ENCODE data around the gene TTBK1. TPM values are rescaled to one million over a fixed set of nuclear protein-coding genes. Genes with fewer than 3 reads are reported as not detected.

TTBK1 gene
- total RNA-seq, 2 experiments from 2014 or later = 0.02 TPM; not detected in 1

- intact Hi-C loops (cut with micrococcal nuclease) = no loop called here
- Mint-ChIP-seq H3K27me3 (ENCODE audit: low read depth) (no peaks in the 10 kb centered on the region), H3K4me3 (no peak overlapping the region), H3K9me3 (no peaks in the 10 kb centered on the region), H3K36me3 (ENCODE audit: low read depth) (peaks cover 14% of the 10 kb centered on the region), H3K4me1 (ENCODE audit: low read depth) (no peaks in the 10 kb centered on the region), H3K27ac (no peak overlapping the region)
- no peak for DNase-seq
- CTCF ChIA-PET = no interaction called here
Measured at GRCh38 chr6:43213431-43213830, 29.9 kb upstream of the TTBK1 start.

GRCh38 chr6:43215066-43215465 is 28.2 kb upstream of the TTBK1 start:
- intact Hi-C loops (cut with micrococcal nuclease) = no loop called here
- CTCF ChIA-PET = interaction anchor here (1.8 kb wide), 1 partner anchor 14 kb away, joined by 4 read pairs; the partner anchor contains the start of gene DNPH1
- peaks cover 15% of the 10 kb centered on the region for H3K36me3 Mint-ChIP-seq (ENCODE audit: low read depth)
- no peaks in the 10 kb centered on the region for H3K27me3 Mint-ChIP-seq (ENCODE audit: low read depth)
- no peaks in the 10 kb centered on the region for H3K9me3 Mint-ChIP-seq
- H3K4me1 Mint-ChIP-seq (ENCODE audit: low read depth) = no peaks in the 10 kb centered on the region
- no peak overlapping the region for H3K27ac Mint-ChIP-seq
- DNase-seq = no peak
- H3K4me3 Mint-ChIP-seq = no peak overlapping the region

- DNase-seq = no peak
- Mint-ChIP-seq H3K9me3 (no peaks in the 10 kb centered on the region), H3K27me3 (ENCODE audit: low read depth) (no peaks in the 10 kb centered on the region)
Measured at GRCh38 chr6:43216200-43216599, 27.1 kb upstream of the TTBK1 start.

GRCh38 chr6:43217351-43217750 is 25.9 kb upstream of the TTBK1 start:
- Mint-ChIP-seq H3K27me3 (ENCODE audit: low read depth) (no peaks in the 10 kb centered on the region), H3K36me3 (ENCODE audit: low read depth) (peaks cover 20% of the 10 kb centered on the region), H3K9me3 (no peaks in the 10 kb centered on the region), H3K4me3 (no peak overlapping the region), H3K4me1 (ENCODE audit: low read depth) (peaks cover 15% of the 10 kb centered on the region), H3K27ac (no peak overlapping the region)
- CTCF ChIA-PET = no interaction called here
- no peak for DNase-seq
- intact Hi-C loops (cut with micrococcal nuclease) = no loop called here

More at GRCh38 chr6:43216200-43216599, 27.1 kb upstream of the TTBK1 start:
- Mint-ChIP-seq H3K27ac (no peak overlapping the region), H3K4me3 (no peak overlapping the region), H3K4me1 (ENCODE audit: low read depth) (peaks cover 6% of the 10 kb centered on the region), H3K36me3 (ENCODE audit: low read depth) (peaks cover 15% of the 10 kb centered on the region)
- CTCF ChIA-PET = interaction anchor here (1.8 kb wide), 1 partner anchor 13 kb away, joined by 4 read pairs; the partner anchor contains the start of gene DNPH1
- intact Hi-C loops (cut with micrococcal nuclease) = no loop called here

GRCh38 chr6:43219119-43219518 is 24.2 kb upstream of the TTBK1 start:
- CTCF ChIA-PET = no interaction called here
- peaks cover 26% of the 10 kb centered on the region for H3K4me1 Mint-ChIP-seq (ENCODE audit: low read depth)
- no peaks in the 10 kb centered on the region for H3K27me3 Mint-ChIP-seq (ENCODE audit: low read depth)
- H3K36me3 Mint-ChIP-seq (ENCODE audit: low read depth) = peaks cover 24% of the 10 kb centered on the region
- no peak overlapping the region for H3K4me3 Mint-ChIP-seq
- intact Hi-C loops (cut with micrococcal nuclease) = no loop called here
- no peaks in the 10 kb centered on the region for H3K9me3 Mint-ChIP-seq
- no peak for DNase-seq
- H3K27ac Mint-ChIP-seq = no peak overlapping the region

GRCh38 chr6:43219814-43220213 is 23.5 kb upstream of the TTBK1 start:
- peaks cover 31% of the 10 kb centered on the region for H3K4me1 Mint-ChIP-seq (ENCODE audit: low read depth)
- H3K27me3 Mint-ChIP-seq (ENCODE audit: low read depth) = no peaks in the 10 kb centered on the region
- no peaks in the 10 kb centered on the region for H3K9me3 Mint-ChIP-seq
- no peak overlapping the region for H3K27ac Mint-ChIP-seq
- no peak overlapping the region for H3K4me3 Mint-ChIP-seq
- peaks cover 24% of the 10 kb centered on the region for H3K36me3 Mint-ChIP-seq (ENCODE audit: low read depth)
- no peak for DNase-seq
- intact Hi-C loops (cut with micrococcal nuclease) = no loop called here
- CTCF ChIA-PET = interaction anchor here (0.6 kb wide), 1 partner anchor 9 kb away, joined by 3 read pairs; the partner anchor contains the start of gene DNPH1

- intact Hi-C loops (cut with micrococcal nuclease) = no loop called here
- H3K27ac Mint-ChIP-seq = no peak overlapping the region
Measured at GRCh38 chr6:43220439-43220951, 22.8 kb upstream of the TTBK1 start.

GRCh38 chr6:43221046-43221972 is 22.0 kb upstream of the TTBK1 start:
- peaks cover 43% of the 10 kb centered on the region for H3K4me1 Mint-ChIP-seq (ENCODE audit: low read depth)
- intact Hi-C loops (cut with micrococcal nuclease) = no loop called here
- H3K4me3 Mint-ChIP-seq = no peak overlapping the region
- H3K9me3 Mint-ChIP-seq = no peaks in the 10 kb centered on the region
- CTCF ChIA-PET = interaction anchor here (0.8 kb wide), 1 partner anchor 292 kb away, joined by 3 read pairs; the partner anchor contains the start of gene CNPY3
- peaks cover 30% of the 10 kb centered on the region for H3K36me3 Mint-ChIP-seq (ENCODE audit: low read depth)
- H3K27ac Mint-ChIP-seq = peak overlapping the region; percentile 38
- DNase-seq = no peak
- no peaks in the 10 kb centered on the region for H3K27me3 Mint-ChIP-seq (ENCODE audit: low read depth)

More at GRCh38 chr6:43220439-43220951, 22.8 kb upstream of the TTBK1 start:
- H3K27me3 Mint-ChIP-seq (ENCODE audit: low read depth) = no peaks in the 10 kb centered on the region
- no peaks in the 10 kb centered on the region for H3K9me3 Mint-ChIP-seq
- no peak for DNase-seq
- H3K4me1 Mint-ChIP-seq (ENCODE audit: low read depth) = peaks cover 35% of the 10 kb centered on the region
- CTCF ChIA-PET = interaction anchor here (0.8 kb wide), 1 partner anchor 292 kb away, joined by 3 read pairs; the partner anchor contains the start of gene CNPY3
- H3K4me3 Mint-ChIP-seq = no peak overlapping the region
- H3K36me3 Mint-ChIP-seq (ENCODE audit: low read depth) = peaks cover 28% of the 10 kb centered on the region

- no peak for DNase-seq
- H3K27me3 Mint-ChIP-seq (ENCODE audit: low read depth) = no peaks in the 10 kb centered on the region
- CTCF ChIA-PET = no interaction called here
- no peaks in the 10 kb centered on the region for H3K9me3 Mint-ChIP-seq
- peaks cover 52% of the 10 kb centered on the region for H3K4me1 Mint-ChIP-seq (ENCODE audit: low read depth)
- H3K36me3 Mint-ChIP-seq (ENCODE audit: low read depth) = peaks cover 32% of the 10 kb centered on the region
- intact Hi-C loops (cut with micrococcal nuclease) = no loop called here
- H3K4me3 Mint-ChIP-seq = no peak overlapping the region
- H3K27ac Mint-ChIP-seq = peak overlapping the region; percentile 98
Measured at GRCh38 chr6:43222418-43223059, 20.7 kb upstream of the TTBK1 start.

GRCh38 chr6:43223175-43223574 is 20.1 kb upstream of the TTBK1 start:
- H3K36me3 Mint-ChIP-seq (ENCODE audit: low read depth) = peaks cover 37% of the 10 kb centered on the region
- CTCF ChIA-PET = interaction anchor here (0.6 kb wide), 1 partner anchor 14 kb away, joined by 3 read pairs; no protein-coding TSS in a partner anchor

GRCh38 chr6:43226192-43226851 is 17.0 kb upstream of the TTBK1 start:
- no peaks in the 10 kb centered on the region for H3K9me3 Mint-ChIP-seq
- peaks cover 37% of the 10 kb centered on the region for H3K36me3 Mint-ChIP-seq (ENCODE audit: low read depth)
- no peak overlapping the region for H3K4me3 Mint-ChIP-seq
- CTCF ChIA-PET = interaction anchor here (0.7 to 1.9 kb wide), 3 partner anchors 172 to 281 kb away, joined by 3 to 5 read pairs (median 4); no protein-coding TSS in a partner anchor
- H3K27ac Mint-ChIP-seq = peak overlapping the region; percentile 98
- no peaks in the 10 kb centered on the region for H3K27me3 Mint-ChIP-seq (ENCODE audit: low read depth)
- H3K4me1 Mint-ChIP-seq (ENCODE audit: low read depth) = peaks cover 61% of the 10 kb centered on the region
- intact Hi-C loops (cut with micrococcal nuclease) = no loop called here
- no peak for DNase-seq

More at GRCh38 chr6:43223175-43223574, 20.1 kb upstream of the TTBK1 start:
- intact Hi-C loops (cut with micrococcal nuclease) = no loop called here
- Mint-ChIP-seq H3K4me1 (ENCODE audit: low read depth) (peaks cover 58% of the 10 kb centered on the region), H3K27me3 (ENCODE audit: low read depth) (no peaks in the 10 kb centered on the region), H3K9me3 (no peaks in the 10 kb centered on the region), H3K4me3 (no peak overlapping the region), H3K27ac (peak overlapping the region; percentile 98)
- DNase-seq = no peak
